HG02759 (cell line): Measurements from ENCODE around the gene PRRT4.

Experiments used
- ATAC-seq: cut with Tn5 transposase; IDR thresholded peaks from one replicate; pipeline ENCODE4 v1.9.1; 2021; ENCODE audit warnings: mild to moderate bottlenecking, moderate library complexity; ENCODE audit not compliant: unreplicated experiment

Gene PRRT4

GRCh38 chr7:128350708-128351295 is 10.7 kb downstream of the PRRT4 start:
- ATAC-seq = no peak

GRCh38 chr7:128349466-128349825 is 12.0 kb downstream of the PRRT4 start:
- ATAC-seq = no peak

- no peak for ATAC-seq
These were observed 13.8 kb downstream of the PRRT4 start for GRCh38 chr7:128347647-128348097.

- no peak for ATAC-seq
These were observed 17.1 kb downstream of the PRRT4 start for GRCh38 chr7:128344431-128344774.

- peak; percentile 96 for ATAC-seq
These were observed 17.7 kb downstream of the PRRT4 start, which contains the start of gene RBM28 for GRCh38 chr7:128343554-128344430. Gene RBM28 (minus strand): TSS chr7:128343908. CDS start chr7:128343793, 115 bp downstream.

GRCh38 chr7:128341733-128342132 is 19.8 kb downstream of the PRRT4 start:
- no peak for ATAC-seq

GRCh38 chr7:128335730-128336129 is 25.8 kb downstream of the PRRT4 start:
- ATAC-seq = no peak

GRCh38 chr7:128324368-128324680 is 37.2 kb downstream of the PRRT4 start:
- no peak for ATAC-seq

GRCh38 chr7:128323459-128324367 is 37.8 kb downstream of the PRRT4 start:
- ATAC-seq = no peak

GRCh38 chr7:128323040-128323439 is 38.5 kb downstream of the PRRT4 start:
- no peak for ATAC-seq

- ATAC-seq = no peak
These were observed 39.3 kb downstream of the PRRT4 start for GRCh38 chr7:128322040-128322643.

GRCh38 chr7:128321044-128321422 is 40.5 kb downstream of the PRRT4 start:
- ATAC-seq = no peak

GRCh38 chr7:128318691-128319090 is 42.8 kb downstream of the PRRT4 start:
- ATAC-seq = no peak

GRCh38 chr7:128311013-128311412 is 50.5 kb downstream of the PRRT4 start:
- ATAC-seq = no peak

- no peak for ATAC-seq
These were observed 51.0 kb downstream of the PRRT4 start for GRCh38 chr7:128310499-128310898.

- no peak for ATAC-seq
These were observed 51.5 kb downstream of the PRRT4 start for GRCh38 chr7:128309976-128310375.

GRCh38 chr7:128309124-128309523 is 52.4 kb downstream of the PRRT4 start:
- ATAC-seq = no peak

- no peak for ATAC-seq
These were observed 54.4 kb downstream of the PRRT4 start for GRCh38 chr7:128307061-128307460.

- no peak for ATAC-seq
These were observed 57.3 kb downstream of the PRRT4 start for GRCh38 chr7:128304212-128304611.

GRCh38 chr7:128303643-128304042 is 57.8 kb downstream of the PRRT4 start:
- no peak for ATAC-seq

GRCh38 chr7:128303133-128303532 is 58.4 kb downstream of the PRRT4 start:
- ATAC-seq = no peak
